Astrocyte of the hippocampus (primary cell): ENCODE results near the gene ADGRB3.
"Not testable (repeated sequence)": the region's sequence is repeated elsewhere in the genome, so short reads cannot be mapped to it uniquely, and the experiment has no call there.

Experiments used
- DNase-seq: peaks from one replicate; pipeline ENCODE4 v3.0.0; 2011; ENCODE audit warnings: low read depth, low spot score

ADGRB3 gene

GRCh38 chr6:68790128-68790527 is 155.0 kb downstream of the ADGRB3 start:
- DNase-seq, result not testable (repeated sequence)

DNA sequence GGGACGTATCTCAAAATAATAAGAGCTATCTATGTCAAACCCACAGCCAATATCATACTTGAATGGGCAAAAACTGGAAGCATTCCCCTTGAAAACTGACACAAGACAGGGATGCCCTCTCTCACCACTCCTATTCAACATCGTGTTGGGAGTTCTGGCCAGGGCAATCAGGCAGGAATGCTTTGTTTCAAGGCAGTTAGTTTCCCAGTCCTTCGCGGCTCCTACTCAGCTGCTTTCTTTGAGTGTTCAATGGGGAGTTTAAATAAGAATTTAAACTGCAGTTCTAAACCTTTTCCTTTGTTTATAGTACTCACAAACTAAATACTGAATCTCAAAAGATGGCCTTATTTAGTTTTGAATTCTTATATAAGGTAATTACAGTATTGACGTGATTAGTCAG is 179.9 kb downstream of the ADGRB3 start:
- not testable (repeated sequence) for DNase-seq

- DNase-seq, result peak; percentile 7
Observed at GRCh38 chr6:68826501-68826900, 191.4 kb downstream of the ADGRB3 start.

- DNase-seq, result peak; percentile 38
Observed at GRCh38 chr6:68834551-68834950, 199.5 kb downstream of the ADGRB3 start.

- no peak for DNase-seq
Observed at GRCh38 chr6:68838571-68838970, 203.5 kb downstream of the ADGRB3 start.

- peak; percentile 2 for DNase-seq
Observed at GRCh38 chr6:68852791-68853190, 217.7 kb downstream of the ADGRB3 start.

DNA sequence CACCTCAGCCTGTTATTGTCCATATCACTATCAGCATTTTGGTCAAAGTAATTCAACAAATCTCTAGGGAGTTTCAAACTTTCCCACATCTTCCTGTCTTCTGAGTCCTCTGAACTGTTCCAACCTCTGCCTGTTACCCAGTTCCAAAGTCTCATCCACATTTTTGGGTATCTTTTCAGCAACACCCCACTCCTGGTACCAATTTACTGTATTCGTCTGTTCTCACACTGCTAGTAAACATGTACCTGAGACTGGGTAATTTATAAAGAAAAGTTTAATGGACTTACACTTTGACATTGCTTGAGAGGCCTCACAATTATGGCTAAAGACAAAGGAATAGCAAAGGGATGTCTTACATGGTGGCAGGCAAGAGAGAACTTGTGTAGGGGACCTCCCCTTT is 224.2 kb downstream of the ADGRB3 start:
- no peak for DNase-seq

DNA sequence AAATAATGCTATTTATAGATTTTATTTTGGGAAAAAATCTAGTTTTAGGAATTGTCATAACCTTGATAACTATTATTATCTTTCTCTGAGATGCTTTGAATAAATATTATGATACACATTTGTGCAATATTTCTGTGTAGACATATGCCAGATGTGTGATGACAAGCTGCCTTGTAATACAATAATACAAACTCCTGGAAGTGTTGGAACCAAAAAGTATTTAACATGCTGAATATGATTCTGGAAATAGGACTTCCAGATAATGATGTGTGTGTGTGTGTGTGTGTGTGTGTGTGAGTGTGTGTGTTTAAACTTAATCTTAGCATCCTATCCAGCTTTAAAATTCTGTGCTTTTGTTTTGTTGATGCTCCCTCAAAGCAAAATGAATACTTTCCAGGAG is 233.6 kb downstream of the ADGRB3 start:
- DNase-seq, result no peak

GRCh38 chr6:68873236-68873635 is 238.2 kb downstream of the ADGRB3 start:
- DNase-seq, result no peak

GRCh38 chr6:68874747-68875146 is 239.7 kb downstream of the ADGRB3 start:
- no peak for DNase-seq

DNA sequence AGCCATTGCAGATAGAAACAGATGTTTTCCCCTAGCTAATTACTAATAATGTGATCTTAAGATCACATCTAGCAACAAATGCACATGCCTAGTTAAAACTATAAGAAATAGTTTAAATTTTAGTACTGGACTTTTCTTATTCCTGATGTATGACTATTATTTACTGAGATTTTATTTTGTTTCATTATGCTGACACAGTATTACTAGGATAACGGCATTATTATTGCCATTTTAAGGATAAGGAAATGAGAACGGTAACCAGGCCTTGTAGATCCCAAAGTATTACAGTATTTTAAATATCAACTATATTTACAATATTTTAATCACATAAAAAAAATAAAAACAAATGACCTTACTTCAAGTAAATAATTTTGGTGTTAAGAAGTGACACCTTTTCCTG is 240.3 kb downstream of the ADGRB3 start:
- DNase-seq, result no peak

DNA sequence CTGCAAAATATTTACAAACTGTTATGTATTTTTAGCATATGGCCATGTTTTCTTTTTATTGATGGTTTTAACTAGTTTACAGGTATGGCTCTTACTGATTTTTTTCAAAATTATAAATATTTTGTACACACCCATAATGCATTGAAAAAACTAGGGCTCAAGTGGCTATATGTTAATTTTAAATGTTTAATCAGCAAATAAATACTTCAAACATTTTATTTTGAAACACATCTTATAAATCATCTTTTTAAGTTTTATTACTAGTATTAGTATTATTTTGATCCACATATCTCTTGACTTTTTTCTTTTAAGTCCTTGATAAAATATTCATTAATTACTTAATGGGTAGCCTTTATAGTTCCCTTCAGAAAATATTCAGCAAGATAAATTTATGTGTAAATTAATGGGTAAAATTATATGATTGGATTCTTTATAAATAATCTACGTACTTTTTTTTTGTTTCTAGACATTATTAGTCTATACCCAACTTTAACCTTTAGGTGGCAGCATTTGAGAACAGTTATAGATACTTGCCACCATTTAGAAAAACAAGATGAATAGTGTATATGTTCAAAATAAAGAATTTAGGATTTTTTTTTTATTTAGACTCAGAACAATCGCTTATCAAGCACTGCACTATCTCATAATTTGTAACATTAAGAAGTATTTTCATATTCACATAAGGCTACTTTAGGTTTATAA is 241.9 kb downstream of the ADGRB3 start:
- DNase-seq, result peak; percentile 27

GRCh38 chr6:68880050-68880813 is 245.2 kb downstream of the ADGRB3 start:
- DNase-seq, result peak; percentile 2

GRCh38 chr6:68883325-68883724 is 248.2 kb downstream of the ADGRB3 start:
- DNase-seq, result not testable (repeated sequence)

- DNase-seq, result peak; percentile 1
Observed at GRCh38 chr6:68891419-68891818, 256.3 kb downstream of the ADGRB3 start.

GRCh38 chr6:68892452-68892851 is 257.4 kb downstream of the ADGRB3 start:
- no peak for DNase-seq

DNA sequence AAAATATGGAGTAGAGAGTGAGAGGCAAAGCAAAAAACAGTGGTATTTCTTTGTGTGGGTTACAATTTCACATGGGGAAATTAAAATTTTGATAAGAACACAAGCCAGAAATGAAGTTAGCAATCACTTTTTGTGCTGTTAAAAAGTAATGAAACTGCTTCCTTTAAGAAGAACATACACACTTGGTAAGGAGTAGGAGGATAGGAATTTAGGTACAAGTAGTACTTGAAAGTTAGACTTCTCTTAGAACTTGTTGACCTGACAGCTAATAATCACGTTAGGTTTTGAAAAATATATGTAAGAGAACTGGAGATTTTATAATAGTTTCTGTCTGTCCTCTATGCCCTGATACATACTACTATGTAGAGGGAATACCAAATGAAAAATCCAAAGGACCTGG is 260.8 kb downstream of the ADGRB3 start:
- no peak for DNase-seq

DNA sequence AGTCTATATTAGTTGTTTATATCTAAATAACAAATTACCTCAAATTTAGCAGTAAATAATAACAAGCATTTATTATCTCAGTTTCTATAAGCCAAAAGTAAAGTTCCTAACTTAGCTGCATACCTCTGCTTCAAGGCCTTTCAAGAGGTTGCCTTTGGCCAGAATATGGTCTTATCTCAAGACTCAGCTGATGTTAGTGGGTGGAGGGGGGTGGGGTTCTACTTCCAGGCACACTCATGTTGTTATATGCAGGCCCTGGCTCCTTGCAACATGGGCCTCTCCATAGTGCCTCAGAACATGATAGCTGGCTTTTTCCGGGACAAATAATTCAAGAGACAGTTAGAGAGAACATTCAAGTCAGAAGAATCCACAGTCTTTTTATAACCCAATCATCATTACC is 266.0 kb downstream of the ADGRB3 start:
- no peak for DNase-seq

GRCh38 chr6:68911334-68911733 is 276.3 kb downstream of the ADGRB3 start:
- peak; percentile 3 for DNase-seq

DNA sequence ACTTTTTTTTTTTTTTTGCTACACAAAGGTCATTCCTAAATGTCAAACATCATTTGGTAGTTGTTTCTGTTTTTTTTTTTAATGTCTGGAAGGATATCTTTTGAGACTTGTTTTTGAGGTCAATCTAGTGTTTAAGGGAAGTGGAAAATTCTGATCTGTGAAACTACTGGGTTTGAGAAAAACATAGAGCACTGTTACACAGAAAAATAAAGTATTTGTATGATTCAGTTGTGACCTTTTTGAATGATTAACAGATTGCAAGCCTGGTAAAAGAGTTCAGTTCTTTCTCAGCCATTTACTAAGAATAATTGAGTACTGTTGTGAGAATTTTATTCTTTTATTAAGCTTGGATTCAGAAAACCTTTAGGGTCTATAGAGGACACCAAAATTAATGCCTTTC is 276.7 kb downstream of the ADGRB3 start:
- DNase-seq, result no peak

GRCh38 chr6:68912805-68913204 is 277.7 kb downstream of the ADGRB3 start:
- DNase-seq, result not testable (repeated sequence)

GRCh38 chr6:68915586-68915985 is 280.5 kb downstream of the ADGRB3 start:
- no peak for DNase-seq

- no peak for DNase-seq
Observed at GRCh38 chr6:68919537-68919936, 284.5 kb downstream of the ADGRB3 start.
